OCI-LY3 (cell line): ENCODE results near the gene IQCB1.

Source experiments
- CTCF ChIP-seq: fragments of 200-600, 300-600 bp; sonication (generic); IDR thresholded peaks from 2 replicates; pipeline ENCODE4 v1.5.1; 2014; ENCODE audit warnings: antibody characterized with exemption, low read length, low read depth
- EZH2phosphoT487 ChIP-seq: fragments of 200-600 bp; shearing (Covaris generic); IDR thresholded peaks from 2 replicates; pipeline ENCODE4 v1.6.1; 2018; ENCODE audit warnings: antibody characterized with exemption, mixed run types, low read depth

- TF ChIP-seq CTCF: no peak
- TF ChIP-seq EZH2phosphoT487: no peak
These were observed 646 bp downstream of the IQCB1 start for GRCh38 chr3:121834157-121834670.
